WERI-Rb-1 (cell line): ENCODE data around the gene CFAP107.
"Not testable (repeated sequence)": the region's sequence is repeated elsewhere in the genome, so short reads cannot be mapped to it uniquely, and the experiment has no call there.

Experiments used
- DNase-seq: peaks from one replicate; pipeline ENCODE4 v3.0.0-alpha.2; 2020
- H3K27ac ChIP-seq: fragments of 250-450 bp; sonication (Bioruptor Pico); 2 replicates; pipeline ENCODE4 v1.5.1; 2020; ENCODE audit warnings: mild to moderate bottlenecking, moderate library complexity
- H3K27me3 ChIP-seq: fragments of 250-450 bp; sonication (Bioruptor Pico); 2 replicates; pipeline ENCODE4 v1.5.1; 2021; ENCODE audit warnings: mild to moderate bottlenecking, low read depth, moderate library complexity; ENCODE audit not compliant: insufficient read depth, severe bottlenecking
- H3K36me3 ChIP-seq: fragments of 250-450 bp; sonication (Bioruptor Pico); 2 replicates; pipeline ENCODE4 v1.5.1; 2020; ENCODE audit warnings: mild to moderate bottlenecking, moderate library complexity
- H3K4me3 ChIP-seq: 2 replicates; pipeline ENCODE4 v1.5.1; 2011; ENCODE audit warnings: low read depth, mild to moderate bottlenecking, control low read depth, low read length
- H3K9me3 ChIP-seq: fragments of 250-450 bp; sonication (Bioruptor Pico); 2 replicates; pipeline ENCODE4 v1.5.1; 2021; ENCODE audit warnings: mild to moderate bottlenecking, moderate library complexity; ENCODE audit not compliant: severe bottlenecking
- CTCF ChIP-seq: IDR thresholded peaks from 2 replicates; pipeline ENCODE4 v1.5.1; 2011; ENCODE audit warnings: low read depth, mild to moderate bottlenecking, control low read depth, inconsistent platforms, low read length

CFAP107 gene

GRCh38 chr1:12708396-12709090 lies 37.5 kb upstream of the CFAP107 start:
- H3K27me3 ChIP-seq: peaks cover 63% of the 10 kb centered on the region
- no peaks in the 10 kb centered on the region for H3K36me3 ChIP-seq
- H3K4me3 ChIP-seq: no peak overlapping the region
- DNase-seq: no peak
- no peak overlapping the region for H3K27ac ChIP-seq
- peaks cover 6% of the 10 kb centered on the region for H3K9me3 ChIP-seq
- no peak for TF ChIP-seq CTCF

GRCh38 chr1:12709091-12709491 lies 36.9 kb upstream of the CFAP107 start:
- no peak for TF ChIP-seq CTCF
- Histone ChIP-seq H3K36me3 (no peaks in the 10 kb centered on the region), H3K9me3 (peaks cover under 1% of the 10 kb centered on the region), H3K4me3 (no peak overlapping the region), H3K27me3 (peaks cover 59% of the 10 kb centered on the region), H3K27ac (no peak overlapping the region)
- DNase-seq: no peak

GRCh38 chr1:12709696-12710095 lies 36.3 kb upstream of the CFAP107 start:
- no peak for DNase-seq
- Histone ChIP-seq H3K36me3 (no peaks in the 10 kb centered on the region), H3K9me3 (no peaks in the 10 kb centered on the region), H3K27ac (no peak overlapping the region), H3K27me3 (peaks cover 61% of the 10 kb centered on the region), H3K4me3 (no peak overlapping the region)
- no peak for TF ChIP-seq CTCF

- Histone ChIP-seq H3K27me3 (peaks cover 68% of the 10 kb centered on the region), H3K36me3 (no peaks in the 10 kb centered on the region), H3K27ac (no peak overlapping the region), H3K4me3 (no peak overlapping the region), H3K9me3 (no peaks in the 10 kb centered on the region)
- no peak for TF ChIP-seq CTCF
- no peak for DNase-seq
Measured at GRCh38 chr1:12711536-12711935, 34.5 kb upstream of the CFAP107 start.

- no peak overlapping the region for H3K27ac ChIP-seq
- H3K27me3 ChIP-seq: peaks cover 73% of the 10 kb centered on the region
- H3K4me3 ChIP-seq: no peak overlapping the region
- no peak for DNase-seq
- H3K36me3 ChIP-seq: no peaks in the 10 kb centered on the region
- TF ChIP-seq CTCF: no peak
- H3K9me3 ChIP-seq: no peaks in the 10 kb centered on the region
Measured at GRCh38 chr1:12712076-12712475, 33.9 kb upstream of the CFAP107 start.

GRCh38 chr1:12712929-12713328 lies 33.1 kb upstream of the CFAP107 start:
- no peaks in the 10 kb centered on the region for H3K36me3 ChIP-seq
- no peak for TF ChIP-seq CTCF
- no peak for DNase-seq

GRCh38 chr1:12713651-12714050 lies 32.3 kb upstream of the CFAP107 start:
- not testable (repeated sequence) for H3K36me3 ChIP-seq, DNase-seq, H3K27ac ChIP-seq, H3K9me3 ChIP-seq, H3K4me3 ChIP-seq
- peaks cover 79% of the 10 kb centered on the region for H3K27me3 ChIP-seq

More at GRCh38 chr1:12712929-12713328, 33.1 kb upstream of the CFAP107 start:
- Histone ChIP-seq H3K4me3 (no peak overlapping the region), H3K9me3 (no peaks in the 10 kb centered on the region), H3K27me3 (peaks cover 80% of the 10 kb centered on the region), H3K27ac (no peak overlapping the region)
